Measurements from ENCODE around the gene P4HA3. TPM values are rescaled to one million over a fixed set of nuclear protein-coding genes. Genes with fewer than 3 reads are reported as not detected.

P4HA3 gene
- total RNA-seq, 1 donor from 2014 or later, result 1.7 TPM

- no peak for DNase-seq (ENCODE audit: extremely low spot score in 2 of 2)
- H3K27ac ChIP-seq, result no peak overlapping the region
- TF ChIP-seq POLR2A (IDR thresholded peaks at IDR 0.05) (no peak), CTCF (IDR thresholded peaks at IDR 0.05) (no peak), POLR2AphosphoS5 (IDR thresholded peaks at IDR 0.05; ENCODE audit: insufficient read depth in 1 of 2, low read depth in 1 of 2) (no peak)
- intact Hi-C loops (cut with DNase I), result loop anchor here (10.0 kb wide), 1 partner anchor 321 kb away; no protein-coding TSS in a partner anchor
- peaks cover 0 to 31% of the 10 kb centered on the region in 2 donors for H3K36me3 ChIP-seq
- peaks cover 12% of the 10 kb centered on the region for H3K4me1 ChIP-seq
- H3K27me3 ChIP-seq, result no peaks in the 10 kb centered on the region
- no peak overlapping the region for H3K4me3 ChIP-seq
- H3K9me3 ChIP-seq, result no peaks in the 10 kb centered on the region
Observed at GRCh38 chr11:74253361-74253760, 58.1 kb downstream of the P4HA3 start.

GRCh38 chr11:74249496-74249895, 61.9 kb downstream of the P4HA3 start:
- Histone ChIP-seq H3K27me3 (no peaks in the 10 kb centered on the region), H3K4me3 (no peak overlapping the region), H3K36me3 (peaks cover 0 to 46% of the 10 kb centered on the region in 2 donors), H3K9me3 (no peaks in the 10 kb centered on the region), H3K27ac (no peak overlapping the region), H3K4me1 (no peaks in the 10 kb centered on the region)
- TF ChIP-seq POLR2AphosphoS5 (IDR thresholded peaks at IDR 0.05; ENCODE audit: insufficient read depth in 1 of 2, low read depth in 1 of 2) (no peak), CTCF (IDR thresholded peaks at IDR 0.05) (no peak), POLR2A (IDR thresholded peaks at IDR 0.05) (no peak)
- intact Hi-C loops (cut with DNase I), result loop anchor here (10.0 kb wide), 1 partner anchor 485 kb away; the partner anchor contains the start of gene CHRDL2
- no peak for DNase-seq (ENCODE audit: extremely low spot score in 2 of 2)

GRCh38 chr11:74248469-74248868, 63.0 kb downstream of the P4HA3 start:
- Histone ChIP-seq H3K27ac (no peak overlapping the region), H3K4me1 (no peaks in the 10 kb centered on the region), H3K36me3 (peaks cover 0 to 37% of the 10 kb centered on the region in 2 donors), H3K9me3 (no peaks in the 10 kb centered on the region), H3K4me3 (no peak overlapping the region), H3K27me3 (no peaks in the 10 kb centered on the region)
- no peak for TF ChIP-seq POLR2AphosphoS5 (IDR thresholded peaks at IDR 0.05; ENCODE audit: insufficient read depth in 1 of 2, low read depth in 1 of 2)
- no peak for TF ChIP-seq CTCF (IDR thresholded peaks at IDR 0.05)
- no peak for TF ChIP-seq POLR2A (IDR thresholded peaks at IDR 0.05)
- DNase-seq (ENCODE audit: extremely low spot score in 2 of 2), result no peak
- intact Hi-C loops (cut with DNase I), result loop anchor here (10.0 kb wide), 1 partner anchor 486 kb away; the partner anchor contains the start of gene CHRDL2

GRCh38 chr11:74238243-74238642, 73.2 kb downstream of the P4HA3 start:
- Histone ChIP-seq H3K36me3 (peaks cover 0 to 40% of the 10 kb centered on the region in 2 donors), H3K4me1 (no peaks in the 10 kb centered on the region)
- intact Hi-C loops (cut with DNase I), result no loop called here

More at GRCh38 chr11:74238243-74238642, 73.2 kb downstream of the P4HA3 start:
- DNase-seq (ENCODE audit: extremely low spot score in 2 of 2), result no peak
- H3K27me3 ChIP-seq, result no peaks in the 10 kb centered on the region
- no peak overlapping the region for H3K27ac ChIP-seq
- no peaks in the 10 kb centered on the region for H3K9me3 ChIP-seq
- TF ChIP-seq CTCF (IDR thresholded peaks at IDR 0.05) (no peak), POLR2AphosphoS5 (IDR thresholded peaks at IDR 0.05; ENCODE audit: insufficient read depth in 1 of 2, low read depth in 1 of 2) (no peak), POLR2A (IDR thresholded peaks at IDR 0.05) (no peak)
- H3K4me3 ChIP-seq, result no peak overlapping the region
